NCI-H1105 (cell line): ENCODE results near the gene RPL13A.
"Not testable (repeated sequence)": the region's sequence is repeated elsewhere in the genome, so short reads cannot be mapped to it uniquely, and the experiment has no call there.

Source experiments
- DNase-seq: peaks from one replicate; lab custom pipeline; 2025; lab: John Stamatoyannopoulos, UW

Gene RPL13A

DNA sequence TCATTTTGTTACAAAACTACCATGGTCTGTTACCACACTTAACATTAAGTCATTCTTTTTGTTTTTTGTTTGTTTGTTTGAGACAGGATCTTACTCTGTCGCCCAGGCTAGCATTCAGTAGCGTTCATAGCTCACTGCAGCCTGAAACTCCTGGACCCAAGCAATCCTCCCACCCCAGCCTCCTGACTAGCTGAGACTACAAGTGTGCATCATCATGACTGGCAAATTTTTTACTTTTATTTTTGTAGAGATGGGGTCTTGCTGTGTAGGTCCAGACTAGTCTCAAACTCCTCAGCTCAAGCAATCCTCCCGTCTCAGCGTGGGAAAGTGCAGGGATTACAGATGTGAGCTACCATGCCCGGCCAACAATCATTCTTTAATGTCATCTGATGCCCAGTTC lies 31.1 kb upstream of the RPL13A start:
- no peak for DNase-seq

DNA sequence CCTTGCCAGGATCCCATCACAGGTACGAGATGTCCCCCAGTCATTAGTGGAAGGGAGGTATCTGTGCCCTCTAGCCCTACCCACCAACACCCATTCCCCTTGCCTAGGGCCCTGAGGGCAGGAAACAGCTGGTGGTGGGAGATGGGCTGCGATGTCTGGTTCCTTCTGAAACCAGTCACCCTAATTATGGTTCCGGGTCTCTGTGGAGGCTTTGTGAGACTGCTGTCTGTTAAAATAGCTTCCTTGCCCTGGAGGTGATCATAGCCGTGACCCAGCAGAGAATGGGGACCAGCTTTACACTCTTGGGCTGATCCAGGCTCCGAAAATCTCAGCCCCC lies 28.9 kb upstream of the RPL13A start:
- no peak for DNase-seq

DNA sequence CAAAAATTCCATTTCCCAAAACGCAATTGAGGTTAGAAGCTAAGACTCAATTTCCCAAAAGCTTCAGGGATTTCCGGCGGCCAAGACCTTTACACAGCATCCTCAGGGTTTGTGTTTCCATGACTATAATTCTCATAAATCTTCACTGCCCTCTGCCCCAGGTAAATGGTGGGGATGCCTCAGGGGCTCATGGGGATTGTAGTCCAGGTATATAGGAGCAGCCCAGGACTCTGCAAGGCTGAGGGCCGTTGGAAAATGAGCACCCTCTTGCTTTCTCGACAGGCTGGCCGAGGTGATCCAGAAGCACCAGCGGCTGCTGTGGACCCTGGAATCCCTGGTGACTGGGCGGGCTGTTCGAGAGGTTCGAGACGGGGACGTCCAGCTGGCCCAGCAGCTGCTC lies 28.0 kb upstream of the RPL13A start:
- no peak for DNase-seq

DNA sequence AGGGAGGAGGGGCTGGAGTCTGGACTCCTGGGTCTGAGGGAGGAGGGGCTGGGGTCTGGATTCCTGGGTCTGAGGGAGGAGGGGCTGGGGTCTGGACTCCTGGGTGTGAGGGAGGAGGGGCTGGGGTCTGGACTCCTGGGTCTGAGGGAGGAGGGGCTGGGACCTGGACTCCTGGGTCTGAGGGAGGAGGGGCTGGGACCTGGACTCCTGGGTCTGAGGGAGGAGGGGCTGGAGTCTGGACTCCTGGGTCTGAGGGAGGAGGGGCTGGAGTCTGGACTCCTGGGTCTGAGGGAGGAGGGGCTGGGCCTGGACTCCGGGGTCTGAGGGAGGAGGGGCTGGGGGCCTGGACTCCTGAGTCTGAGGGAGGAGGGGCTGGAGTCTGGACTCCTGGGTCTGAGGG lies 26.3 kb upstream of the RPL13A start:
- DNase-seq, result not testable (repeated sequence)

DNA sequence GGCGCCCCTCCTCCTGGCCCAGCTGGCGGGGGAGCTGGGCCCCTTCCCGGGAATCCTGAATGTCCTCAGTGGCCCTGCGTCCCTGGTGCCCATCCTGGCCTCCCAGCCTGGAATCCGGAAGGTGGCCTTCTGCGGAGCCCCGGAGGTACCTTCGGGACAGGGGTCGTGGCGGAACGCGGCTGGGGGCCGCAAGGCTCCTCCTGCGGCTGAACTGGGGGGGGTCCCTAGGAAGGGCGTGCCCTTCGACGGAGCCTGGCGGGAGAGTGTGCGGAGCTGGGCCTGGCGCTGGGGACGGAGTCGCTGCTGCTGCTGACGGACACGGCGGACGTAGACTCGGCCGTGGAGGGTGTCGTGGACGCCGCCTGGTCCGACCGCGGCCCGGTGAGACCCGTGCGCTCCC lies 25.8 kb upstream of the RPL13A start:
- DNase-seq, result no peak

DNA sequence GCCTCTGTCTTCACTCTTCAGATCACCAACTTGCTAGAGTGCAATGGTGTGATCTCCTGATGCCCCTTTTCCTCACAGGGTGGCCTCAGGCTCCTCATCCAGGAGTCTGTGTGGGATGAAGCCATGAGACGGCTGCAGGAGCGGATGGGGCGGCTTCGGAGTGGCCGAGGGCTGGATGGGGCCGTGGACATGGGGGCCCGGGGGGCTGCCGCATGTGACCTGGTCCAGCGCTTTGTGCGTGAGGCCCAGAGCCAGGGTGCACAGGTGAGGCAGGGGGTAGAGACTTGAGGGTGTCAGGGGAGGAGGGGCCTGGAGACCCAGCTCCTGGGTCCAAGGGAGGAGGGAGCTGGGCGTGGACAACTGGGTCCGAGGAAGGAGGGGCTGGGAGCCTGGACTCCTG lies 24.9 kb upstream of the RPL13A start:
- no peak for DNase-seq

DNA sequence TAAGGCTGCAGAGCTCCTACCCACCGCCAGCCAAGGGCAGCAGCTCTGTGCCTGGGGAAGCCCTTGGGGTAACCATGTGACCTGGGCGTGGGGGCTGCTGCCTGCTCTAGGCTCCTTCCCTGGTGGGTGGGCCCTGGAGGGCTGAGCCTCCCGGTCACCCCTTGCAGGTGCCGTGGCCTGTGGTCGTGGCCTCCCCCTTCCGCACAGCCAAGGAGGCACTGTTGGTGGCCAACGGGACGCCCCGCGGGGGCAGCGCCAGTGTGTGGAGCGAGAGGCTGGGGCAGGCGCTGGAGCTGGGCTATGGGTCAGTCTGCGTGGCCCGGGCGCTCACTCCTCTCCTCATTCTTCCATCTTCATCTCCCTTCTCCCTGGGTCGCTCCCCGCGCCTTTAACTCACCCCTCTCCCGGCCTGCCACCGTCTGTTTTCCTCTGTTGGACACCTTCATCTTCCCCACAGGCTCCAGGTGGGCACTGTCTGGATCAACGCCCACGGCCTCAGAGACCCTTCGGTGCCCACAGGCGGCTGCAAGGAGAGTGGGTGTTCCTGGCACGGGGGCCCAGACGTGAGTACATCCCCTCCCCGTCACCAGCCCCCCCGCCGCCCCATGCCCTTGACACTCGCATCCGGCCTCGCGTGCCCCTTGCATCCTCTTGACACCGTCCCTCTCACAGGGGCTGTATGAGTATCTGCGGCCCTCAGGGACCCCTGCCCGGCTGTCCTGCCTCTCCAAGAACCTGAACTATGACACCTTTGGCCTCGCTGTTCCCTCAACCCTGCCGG lies 23.3 kb upstream of the RPL13A start:
- no peak for DNase-seq

DNA sequence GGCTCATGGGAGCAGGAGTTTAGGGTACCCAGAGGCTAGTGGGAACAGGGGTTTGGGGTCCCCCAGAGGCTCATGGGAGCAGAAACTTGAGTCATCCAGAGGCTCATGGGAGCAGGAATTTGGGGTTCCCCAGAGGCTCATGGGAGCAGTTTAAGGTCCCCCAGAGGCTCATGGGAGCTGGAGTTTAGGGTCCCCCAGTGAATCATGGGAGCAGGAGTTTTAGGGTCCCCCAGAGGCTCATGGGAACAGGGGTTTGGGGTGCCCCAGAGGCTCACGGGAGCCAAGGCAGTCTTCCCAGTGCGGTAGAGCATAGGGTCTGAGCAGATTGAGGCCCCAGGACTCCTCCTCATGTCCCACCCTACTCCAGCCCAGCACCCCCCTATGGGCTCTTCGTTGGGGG lies 22.0 kb upstream of the RPL13A start:
- DNase-seq, result no peak

DNA sequence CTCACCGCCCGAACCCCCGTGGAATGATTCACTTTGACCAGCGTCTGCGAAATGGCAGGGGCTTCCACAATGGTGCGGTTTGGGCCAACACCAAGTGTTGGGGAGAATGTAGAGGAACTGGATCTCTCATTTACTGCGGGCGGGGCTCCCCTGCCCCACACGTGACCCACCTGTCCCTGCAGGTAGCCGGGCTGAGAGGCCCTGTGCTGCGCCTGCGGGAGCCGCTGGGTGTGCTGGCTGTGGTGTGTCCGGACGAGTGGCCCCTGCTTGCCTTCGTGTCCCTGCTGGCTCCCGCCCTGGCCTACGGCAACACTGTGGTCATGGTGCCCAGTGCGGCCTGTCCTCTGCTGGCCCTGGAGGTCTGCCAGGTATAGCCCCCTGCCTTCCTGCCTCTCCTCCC lies 19.2 kb upstream of the RPL13A start:
- no peak for DNase-seq

DNA sequence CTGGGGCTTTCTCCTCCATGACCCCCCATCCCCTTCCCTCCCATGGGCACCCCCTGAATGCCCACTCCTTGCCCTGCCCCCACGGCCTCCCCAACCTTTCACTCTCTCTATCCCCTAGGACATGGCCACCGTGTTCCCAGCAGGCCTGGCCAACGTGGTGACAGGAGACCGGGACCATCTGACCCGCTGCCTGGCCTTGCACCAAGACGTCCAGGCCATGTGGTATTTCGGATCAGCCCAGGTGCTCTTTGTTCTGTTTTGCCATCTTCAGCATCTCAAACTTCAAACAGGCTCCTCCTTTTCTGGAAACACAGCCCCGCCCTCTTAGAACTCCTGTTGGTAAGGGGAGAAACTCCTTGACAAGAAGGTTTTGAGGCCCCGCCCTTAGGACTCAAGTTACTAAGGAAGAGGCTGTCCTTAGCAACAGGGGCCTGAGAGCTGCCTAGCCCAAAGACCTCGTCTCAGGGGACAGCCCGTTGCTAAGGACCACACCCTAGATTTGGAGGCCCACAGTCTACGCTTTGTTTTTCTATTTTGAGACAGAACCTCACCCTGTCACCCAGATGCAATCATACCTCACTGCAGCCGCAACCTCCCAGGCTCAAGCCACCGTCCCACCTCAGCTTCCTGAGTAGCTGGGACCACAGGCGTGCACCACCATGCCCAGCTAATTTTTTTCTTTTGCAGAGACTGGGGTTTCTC lies 18.5 kb upstream of the RPL13A start:
- no peak for DNase-seq

DNA sequence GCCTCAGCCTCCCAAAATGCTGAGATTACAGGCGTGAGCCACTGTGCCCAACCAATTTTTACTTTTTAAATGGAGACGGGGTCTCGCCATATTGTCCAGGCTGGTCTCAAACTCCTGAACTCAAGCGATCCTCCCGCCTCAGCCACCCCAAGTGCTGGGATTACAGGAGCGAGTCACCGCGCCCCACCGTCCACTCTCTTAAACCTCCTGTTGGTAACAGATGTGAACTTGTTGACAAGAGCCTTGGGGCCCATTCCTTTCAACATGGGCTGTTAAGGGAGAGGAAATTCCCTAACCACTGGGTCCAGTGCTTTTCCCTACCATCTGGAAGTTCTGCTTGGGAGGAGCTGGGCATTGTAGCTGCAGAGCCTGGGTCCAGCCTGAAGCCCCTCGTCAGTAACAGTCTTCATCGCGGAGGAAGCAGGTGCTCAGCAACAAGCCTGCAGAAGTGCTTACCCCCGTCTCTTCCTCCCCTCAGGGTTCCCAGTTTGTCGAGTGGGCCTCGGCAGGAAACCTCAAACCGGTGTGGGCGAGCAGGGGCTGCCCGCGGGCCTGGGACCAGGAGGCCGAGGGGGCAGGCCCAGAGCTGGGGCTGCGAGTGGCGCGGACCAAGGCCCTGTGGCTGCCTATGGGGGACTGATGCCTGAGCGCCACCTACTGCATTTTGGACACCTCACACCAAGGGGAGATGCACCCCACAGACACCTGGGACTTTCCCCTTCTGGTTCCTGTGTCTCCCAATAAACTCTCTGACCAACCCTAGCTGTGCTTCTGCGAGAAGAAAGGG lies 17.4 kb upstream of the RPL13A start:
- no peak for DNase-seq

DNA sequence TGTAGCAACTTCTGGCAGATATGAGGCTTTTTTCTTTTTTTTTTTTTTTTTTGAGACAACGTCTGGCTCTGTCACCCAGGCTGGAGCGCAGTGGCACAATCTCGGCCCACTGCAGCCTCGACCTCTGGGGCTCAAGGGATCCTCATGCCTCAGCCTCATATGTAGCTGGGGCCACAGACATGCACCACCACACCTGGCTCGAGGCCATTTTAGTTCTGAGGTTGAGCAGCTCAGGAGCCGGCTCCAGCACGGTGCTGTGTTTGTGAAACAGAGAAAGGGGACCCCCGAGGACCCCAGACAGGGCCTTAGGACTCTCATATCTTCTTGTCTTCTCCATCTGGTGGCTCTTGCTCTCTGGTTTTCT lies 16.8 kb upstream of the RPL13A start:
- DNase-seq, result no peak

DNA sequence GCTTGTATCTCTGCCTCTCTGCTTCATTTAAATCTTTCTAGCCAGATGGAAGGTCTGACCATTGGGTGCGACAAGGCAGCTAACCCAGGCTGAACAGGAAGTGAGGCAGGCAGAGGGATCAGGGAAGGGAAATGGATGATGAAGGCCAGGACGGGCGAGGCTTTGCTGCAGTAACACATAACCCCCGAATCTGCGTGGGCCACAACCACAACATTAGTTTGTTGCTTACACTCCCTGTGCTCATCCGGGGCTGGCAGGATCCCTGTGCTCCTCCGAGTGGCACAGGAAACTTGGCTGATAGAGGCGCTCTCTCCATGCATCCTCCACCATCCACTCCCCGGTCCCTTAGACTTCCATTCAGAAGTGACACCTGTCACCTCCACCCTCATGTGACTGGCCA lies 14.5 kb upstream of the RPL13A start:
- DNase-seq, result no peak

DNA sequence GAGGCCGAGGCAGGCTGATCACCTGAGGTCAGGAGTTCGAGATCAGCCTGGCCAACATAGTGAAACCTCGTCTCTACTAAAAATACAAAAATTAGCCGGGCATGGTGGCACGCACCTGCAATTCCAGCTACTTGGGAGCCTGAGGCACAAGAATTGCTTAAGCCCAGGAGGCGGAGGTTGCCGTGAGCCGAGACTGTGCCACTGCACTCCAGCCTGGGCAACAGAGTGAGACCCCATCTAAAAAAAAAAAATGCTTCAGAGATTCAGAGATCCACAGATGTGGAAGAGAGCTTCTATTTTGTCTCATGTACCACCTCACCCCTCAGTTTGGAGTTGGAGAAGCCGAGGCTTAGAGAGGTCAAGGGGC lies 13.9 kb upstream of the RPL13A start:
- DNase-seq, result not testable (repeated sequence)

DNA sequence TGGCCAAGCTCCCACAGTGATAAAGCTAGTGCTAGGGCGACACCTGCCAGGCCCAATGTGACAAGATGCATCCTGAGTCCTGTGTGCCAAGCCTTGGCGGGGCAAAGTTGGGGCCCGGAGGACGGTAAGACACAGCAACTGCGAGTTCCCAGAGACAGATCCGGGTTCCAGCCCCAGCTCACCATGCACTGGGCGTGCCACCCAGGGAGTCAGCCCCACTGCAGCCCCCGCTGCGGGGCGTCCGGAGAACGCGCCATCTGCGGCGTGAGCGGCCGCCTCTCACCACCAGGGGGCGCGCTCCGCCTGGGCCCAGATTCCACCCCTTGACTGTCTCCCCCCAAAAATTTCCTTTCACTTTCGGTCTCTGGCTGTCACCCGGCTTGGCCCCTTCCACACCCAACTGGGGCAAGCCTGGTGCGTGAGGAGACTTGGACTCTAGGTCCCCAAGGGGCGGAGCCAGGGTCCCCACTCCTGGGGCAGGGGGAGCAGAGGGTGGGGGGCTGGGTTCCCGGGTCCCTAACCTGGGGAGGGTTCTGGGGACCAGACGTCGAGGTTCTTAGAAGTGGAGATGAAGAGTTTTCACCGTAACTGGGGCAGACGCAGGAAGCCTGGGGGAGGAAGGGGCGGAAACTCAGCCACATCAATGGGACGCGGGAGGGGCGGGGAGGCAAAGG lies 13.4 kb upstream of the RPL13A start, which contains the start of gene FLT3LG:
FLT3LG (plus strand) TSS at position 348 of the 674 bp plus-strand sequence. CDS start 425 bp downstream, outside the sequence.
- peak; percentile 34 for DNase-seq

DNA sequence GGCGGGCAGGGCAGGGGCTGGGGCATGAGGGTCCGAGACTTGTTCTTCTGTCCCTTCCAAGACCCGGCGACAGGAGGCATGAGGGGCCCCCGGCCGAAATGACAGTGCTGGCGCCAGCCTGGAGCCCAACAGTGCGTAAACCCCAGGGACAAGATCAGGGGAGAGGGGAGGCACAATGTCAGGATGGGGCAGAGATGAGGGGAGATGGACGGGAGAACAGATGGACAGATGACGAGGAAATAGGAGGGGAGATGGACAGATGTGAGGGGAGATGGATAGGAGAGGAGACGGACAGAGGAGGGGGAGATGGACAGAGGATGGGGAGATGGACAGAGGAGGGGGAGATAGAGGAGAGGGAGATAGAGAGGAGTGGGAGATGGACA lies 12.9 kb upstream of the RPL13A start:
- DNase-seq, result no peak

DNA sequence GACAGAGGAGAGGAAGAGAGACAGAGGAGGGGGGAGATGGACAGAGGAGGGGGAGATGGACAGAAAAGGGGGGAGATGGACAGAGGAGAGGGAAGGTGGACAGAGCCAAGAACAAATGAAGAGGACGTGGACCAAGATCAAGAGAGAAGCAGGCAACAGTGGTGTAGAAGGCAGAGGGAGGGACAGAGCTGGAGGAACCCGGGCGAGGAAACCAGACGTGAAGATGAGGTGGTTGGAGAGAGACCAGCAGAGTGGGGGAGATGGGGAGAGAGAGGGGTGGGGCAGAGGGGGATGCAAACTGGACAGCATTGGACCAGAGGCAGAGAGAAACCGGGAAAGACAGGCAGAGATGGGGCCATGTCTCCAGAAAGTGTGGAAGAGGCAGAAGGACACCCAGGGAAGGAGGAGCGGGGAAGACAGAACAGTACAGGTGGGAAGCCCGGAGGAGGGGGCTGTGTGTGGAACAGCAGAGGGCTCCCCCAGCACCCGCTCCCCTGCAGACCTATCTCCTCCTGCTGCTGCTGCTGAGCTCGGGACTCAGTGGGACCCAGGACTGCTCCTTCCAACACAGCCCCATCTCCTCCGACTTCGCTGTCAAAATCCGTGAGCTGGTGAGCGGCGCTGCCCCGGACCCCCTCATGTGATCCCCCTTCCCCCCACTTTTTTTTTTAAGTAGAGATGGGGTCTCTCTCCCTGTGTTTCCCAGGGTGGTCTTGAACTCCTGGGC lies 12.1 kb upstream of the RPL13A start:
- no peak for DNase-seq

DNA sequence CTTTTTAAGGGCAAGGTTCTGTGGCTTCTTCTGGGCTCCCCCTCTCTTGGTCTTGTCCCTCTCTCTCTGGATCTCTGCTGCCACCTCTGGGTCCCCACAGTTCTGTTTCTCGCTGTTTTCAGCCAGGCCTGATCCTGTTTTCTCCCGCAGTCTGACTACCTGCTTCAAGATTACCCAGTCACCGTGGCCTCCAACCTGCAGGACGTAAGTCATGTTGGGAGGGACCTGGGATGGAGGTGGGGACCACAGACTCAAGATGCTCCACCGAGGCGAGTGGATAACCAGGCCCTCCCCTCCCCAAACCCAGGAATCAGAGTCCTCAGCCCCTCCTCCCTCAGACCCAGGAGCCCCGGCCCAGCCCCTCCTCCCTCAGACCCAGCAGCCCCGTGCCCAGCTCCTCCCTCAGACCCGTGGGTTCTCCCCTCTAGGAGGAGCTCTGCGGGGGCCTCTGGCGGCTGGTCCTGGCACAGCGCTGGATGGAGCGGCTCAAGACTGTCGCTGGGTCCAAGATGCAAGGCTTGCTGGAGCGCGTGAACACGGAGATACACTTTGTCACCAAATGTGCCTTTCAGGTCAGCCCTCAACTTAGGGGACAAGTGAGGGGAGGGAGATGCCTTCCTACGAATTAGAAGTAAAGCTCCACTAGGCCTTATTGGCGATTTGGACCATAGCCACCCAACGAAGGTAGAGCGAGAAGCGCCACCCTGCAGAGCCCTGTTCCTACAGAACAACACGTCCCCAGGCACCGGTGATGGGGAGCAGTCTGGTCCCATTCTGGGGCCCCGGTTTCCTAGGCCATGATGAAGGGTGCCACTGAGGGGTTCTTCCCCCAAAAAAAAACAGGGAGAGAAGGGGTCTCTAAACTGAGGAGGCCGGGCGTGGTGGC lies 11.2 kb upstream of the RPL13A start:
- DNase-seq, result no peak

DNA sequence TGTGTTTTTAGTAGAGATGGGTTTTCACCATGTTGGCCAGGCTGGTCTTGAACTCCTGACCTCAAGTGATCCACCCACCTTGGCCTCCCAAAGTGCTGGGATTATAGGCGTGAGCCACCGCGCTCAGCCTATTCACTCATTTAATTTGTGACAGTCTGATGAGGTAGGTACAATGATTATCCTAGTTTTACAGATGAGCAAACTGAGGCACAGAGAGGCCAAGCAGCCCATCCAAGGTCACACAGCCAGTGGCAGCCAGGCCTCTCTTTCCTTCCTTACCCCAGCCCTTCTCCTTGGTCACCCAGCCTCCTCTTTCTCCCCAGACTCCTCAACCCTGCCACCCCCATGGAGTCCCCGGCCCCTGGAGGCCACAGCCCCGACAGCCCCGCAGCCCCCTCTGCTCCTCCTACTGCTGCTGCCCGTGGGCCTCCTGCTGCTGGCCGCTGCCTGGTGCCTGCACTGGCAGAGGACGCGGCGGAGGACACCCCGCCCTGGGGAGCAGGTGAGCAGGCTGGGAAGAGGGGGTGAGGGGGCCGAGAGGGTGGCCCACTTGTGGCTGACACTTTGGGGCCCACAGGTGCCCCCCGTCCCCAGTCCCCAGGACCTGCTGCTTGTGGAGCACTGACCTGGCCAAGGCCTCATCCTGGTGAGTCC lies 7.3 kb upstream of the RPL13A start:
- DNase-seq, result no peak

DNA sequence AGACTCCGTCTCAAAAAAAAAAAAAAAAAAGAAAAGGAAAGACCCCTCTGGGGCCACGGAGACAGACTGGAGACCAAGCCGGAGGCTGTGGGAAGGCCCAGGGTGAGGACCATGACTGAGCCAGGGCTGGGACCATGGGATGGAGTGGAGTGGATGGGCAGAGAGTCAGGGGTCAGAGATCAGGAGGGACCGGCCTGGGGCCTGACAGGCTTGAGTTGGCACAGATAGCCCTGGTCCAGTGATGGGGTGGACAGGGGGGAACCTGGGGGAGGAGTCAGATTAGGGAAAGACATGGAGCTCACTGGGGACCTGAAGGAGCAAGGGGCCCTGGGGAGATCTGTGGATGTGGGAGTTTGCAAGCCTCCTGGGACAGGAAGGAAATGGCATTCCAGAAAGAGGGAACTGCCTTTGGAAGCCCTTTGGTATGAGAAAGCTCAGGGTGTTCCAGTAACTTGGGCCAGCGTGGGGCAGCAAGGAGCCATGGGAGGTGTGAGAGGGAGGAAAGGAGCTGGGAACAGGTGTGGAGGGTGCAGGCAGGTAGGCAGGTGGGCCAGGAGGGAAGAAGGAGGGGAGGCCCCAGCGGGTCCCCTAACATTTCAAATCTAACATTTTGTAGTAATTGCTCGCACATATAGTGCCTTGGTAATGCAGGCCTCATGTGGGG lies 6.3 kb upstream of the RPL13A start:
- no peak for DNase-seq
